ENCODE data around the gene TM4SF1. TPM values are rescaled to one million over a fixed set of nuclear protein-coding genes. Genes with fewer than 3 reads are reported as not detected.

Gene TM4SF1
- total RNA-seq, 1 donor from 2014 or later = 97.7 TPM

DNA sequence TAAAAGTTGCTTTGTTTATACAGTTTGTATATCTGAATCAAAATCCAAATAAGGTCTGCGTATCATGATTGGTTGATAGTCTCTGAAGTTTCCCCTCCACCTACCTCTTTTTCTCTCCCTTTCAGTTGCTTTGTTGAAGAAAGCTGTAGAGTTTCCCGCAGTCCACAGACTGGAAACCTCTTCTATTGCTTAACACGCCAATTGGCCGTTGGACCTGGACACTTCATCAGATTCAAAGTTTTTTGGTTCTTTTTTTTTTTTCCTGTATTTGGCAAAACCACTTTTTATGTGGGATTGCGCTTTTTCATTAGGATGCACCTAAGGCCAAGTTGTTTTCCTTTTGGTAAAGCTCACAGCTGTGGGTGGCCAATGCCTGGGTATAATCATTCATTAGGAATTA lies 14.5 kb upstream of the TM4SF1 start:
- Histone ChIP-seq H3K9me3 (no peaks in the 10 kb centered on the region), H3K27ac (no peak overlapping the region), H3K4me1 (peaks cover 8% of the 10 kb centered on the region), H3K36me3 (no peaks in the 10 kb centered on the region), H3K4me3 (no peak overlapping the region), H3K27me3 (no peaks in the 10 kb centered on the region)
- no peak for DNase-seq (ENCODE audit: extremely low spot score in 2 of 2)
- TF ChIP-seq POLR2AphosphoS5 (IDR thresholded peaks at IDR 0.05; ENCODE audit: insufficient read depth in 1 of 2, low read depth in 1 of 2) (no peak), POLR2A (IDR thresholded peaks at IDR 0.05) (no peak)
- TF ChIP-seq, protein P1, sequence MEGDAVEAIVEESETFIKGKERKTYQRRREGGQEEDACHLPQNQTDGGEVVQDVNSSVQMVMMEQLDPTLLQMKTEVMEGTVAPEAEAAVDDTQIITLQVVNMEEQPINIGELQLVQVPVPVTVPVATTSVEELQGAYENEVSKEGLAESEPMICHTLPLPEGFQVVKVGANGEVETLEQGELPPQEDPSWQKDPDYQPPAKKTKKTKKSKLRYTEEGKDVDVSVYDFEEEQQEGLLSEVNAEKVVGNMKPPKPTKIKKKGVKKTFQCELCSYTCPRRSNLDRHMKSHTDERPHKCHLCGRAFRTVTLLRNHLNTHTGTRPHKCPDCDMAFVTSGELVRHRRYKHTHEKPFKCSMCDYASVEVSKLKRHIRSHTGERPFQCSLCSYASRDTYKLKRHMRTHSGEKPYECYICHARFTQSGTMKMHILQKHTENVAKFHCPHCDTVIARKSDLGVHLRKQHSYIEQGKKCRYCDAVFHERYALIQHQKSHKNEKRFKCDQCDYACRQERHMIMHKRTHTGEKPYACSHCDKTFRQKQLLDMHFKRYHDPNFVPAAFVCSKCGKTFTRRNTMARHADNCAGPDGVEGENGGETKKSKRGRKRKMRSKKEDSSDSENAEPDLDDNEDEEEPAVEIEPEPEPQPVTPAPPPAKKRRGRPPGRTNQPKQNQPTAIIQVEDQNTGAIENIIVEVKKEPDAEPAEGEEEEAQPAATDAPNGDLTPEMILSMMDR (IDR thresholded peaks at IDR 0.05) = no peak
- intact Hi-C loops (cut with DNase I) = loop anchor here (10.0 kb wide), 1 partner anchor 83 kb away; the partner anchor contains the start of gene TM4SF4

DNA sequence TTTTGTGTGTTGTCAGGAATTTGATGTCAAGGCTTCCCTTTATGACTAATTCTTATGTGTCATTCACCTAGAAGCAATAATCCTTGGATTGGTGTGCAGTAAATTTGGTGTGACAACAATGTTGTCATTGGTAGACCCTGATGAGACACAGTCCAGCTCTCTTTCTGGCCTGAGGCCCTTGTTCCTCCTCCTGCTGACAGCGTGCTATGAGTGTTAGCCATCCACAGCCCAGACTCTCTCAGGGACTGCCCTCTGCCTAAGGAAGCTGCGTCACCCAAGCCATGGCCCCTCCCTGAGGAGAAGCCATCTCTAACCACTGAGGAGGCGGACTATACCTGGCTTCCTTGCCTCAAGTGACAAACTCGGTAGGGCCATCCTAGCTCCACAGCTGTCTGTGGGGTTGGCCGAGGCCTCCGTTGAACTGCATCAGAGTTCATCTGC lies 13.3 kb upstream of the TM4SF1 start:
- Histone ChIP-seq H3K27me3 (no peaks in the 10 kb centered on the region), H3K9me3 (no peaks in the 10 kb centered on the region), H3K4me1 (peaks cover 19% of the 10 kb centered on the region), H3K4me3 (no peak overlapping the region), H3K27ac (no peak overlapping the region), H3K36me3 (no peaks in the 10 kb centered on the region)
- intact Hi-C loops (cut with DNase I) = loop anchor here (10.0 kb wide), 1 partner anchor 84 kb away; the partner anchor contains the start of gene TM4SF4
- no peak for DNase-seq (ENCODE audit: extremely low spot score in 2 of 2)
- TF ChIP-seq POLR2AphosphoS5 (IDR thresholded peaks at IDR 0.05; ENCODE audit: insufficient read depth in 1 of 2, low read depth in 1 of 2) (no peak), POLR2A (IDR thresholded peaks at IDR 0.05) (no peak)
- TF ChIP-seq, protein P1 (IDR thresholded peaks at IDR 0.05) = no peak

DNA sequence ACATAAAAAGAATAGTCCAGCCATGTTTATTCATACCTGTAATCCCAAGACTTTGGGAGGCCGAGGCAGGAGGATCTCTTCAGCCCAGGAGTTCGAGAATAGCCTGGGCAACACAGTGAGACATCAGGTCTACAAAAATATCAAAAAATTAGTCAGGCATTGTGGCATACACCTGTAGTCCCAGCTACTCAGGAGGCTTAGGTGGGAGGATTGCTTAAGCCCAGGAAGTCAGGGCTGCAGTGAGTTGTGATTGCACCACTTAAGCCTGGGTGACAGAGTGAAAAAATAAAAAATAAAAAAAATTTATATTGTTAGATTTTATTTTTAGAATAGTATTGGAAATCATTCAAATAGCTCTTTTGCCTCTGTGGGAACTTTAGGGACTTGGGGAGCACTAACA lies 12.8 kb upstream of the TM4SF1 start:
- Histone ChIP-seq H3K4me1 (peaks cover 22% of the 10 kb centered on the region), H3K4me3 (no peak overlapping the region), H3K27ac (no peak overlapping the region), H3K36me3 (no peaks in the 10 kb centered on the region), H3K27me3 (no peaks in the 10 kb centered on the region), H3K9me3 (no peaks in the 10 kb centered on the region)
- TF ChIP-seq, protein P1 (IDR thresholded peaks at IDR 0.05) = no peak
- TF ChIP-seq POLR2AphosphoS5 (IDR thresholded peaks at IDR 0.05; ENCODE audit: insufficient read depth in 1 of 2, low read depth in 1 of 2) = no peak
- no peak for TF ChIP-seq POLR2A (IDR thresholded peaks at IDR 0.05)
- intact Hi-C loops (cut with DNase I) = loop anchor here (10.0 kb wide), 1 partner anchor 85 kb away; the partner anchor contains the start of gene TM4SF4
- DNase-seq (ENCODE audit: extremely low spot score in 2 of 2) = no peak

DNA sequence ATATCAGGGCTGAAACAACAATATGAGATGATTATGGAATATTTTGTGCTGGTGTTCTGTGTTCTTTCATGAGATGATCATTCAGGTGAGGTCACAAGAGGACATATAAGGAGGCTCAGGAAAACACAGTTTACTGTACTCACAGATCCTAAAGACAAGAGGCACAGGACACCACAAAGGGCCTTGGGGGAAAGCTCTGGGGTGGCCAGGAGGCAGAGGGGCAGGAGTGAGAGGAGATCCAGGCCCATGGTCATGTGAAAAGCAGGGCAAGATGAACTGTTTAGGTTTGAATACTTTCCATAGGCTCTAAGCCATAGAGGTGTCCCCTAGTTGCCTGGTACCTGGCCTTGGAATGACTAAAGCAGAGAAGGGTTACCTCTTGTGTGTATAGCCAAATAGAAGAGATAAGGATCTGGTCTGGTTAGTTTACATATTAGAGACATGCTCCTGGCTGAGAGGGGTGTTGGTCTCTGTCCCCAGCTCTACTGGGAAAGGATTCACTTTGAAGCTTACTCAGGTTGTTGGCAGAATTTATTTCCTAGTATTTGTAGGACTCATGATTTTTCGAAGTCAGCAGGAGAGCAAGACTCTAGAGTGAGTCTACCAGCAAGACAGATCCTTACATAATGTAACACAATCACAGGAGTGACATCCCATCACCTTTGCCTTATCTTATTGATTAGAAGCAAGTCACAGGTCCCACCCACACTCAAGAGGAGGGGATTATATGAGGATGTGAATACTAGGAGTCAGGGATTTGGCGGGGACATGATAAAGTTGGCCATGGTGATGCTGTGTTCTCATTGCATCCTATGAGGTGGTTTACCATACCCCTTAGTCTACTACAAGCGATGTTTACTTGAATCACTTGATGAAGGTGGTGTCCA lies 11.3 kb upstream of the TM4SF1 start:
- H3K27me3 ChIP-seq = no peaks in the 10 kb centered on the region
- H3K27ac ChIP-seq = no peak overlapping the region
- H3K36me3 ChIP-seq = no peaks in the 10 kb centered on the region
- H3K4me1 ChIP-seq = peaks cover 29% of the 10 kb centered on the region
- H3K9me3 ChIP-seq = no peaks in the 10 kb centered on the region
- DNase-seq (ENCODE audit: extremely low spot score in 2 of 2) = no peak
- TF ChIP-seq POLR2A (IDR thresholded peaks at IDR 0.05) (no peak), POLR2AphosphoS5 (IDR thresholded peaks at IDR 0.05; ENCODE audit: insufficient read depth in 1 of 2, low read depth in 1 of 2) (no peak)
- TF ChIP-seq, protein P1 (IDR thresholded peaks at IDR 0.05) = no peak
- intact Hi-C loops (cut with DNase I) = no loop called here
- H3K4me3 ChIP-seq = no peak overlapping the region

DNA sequence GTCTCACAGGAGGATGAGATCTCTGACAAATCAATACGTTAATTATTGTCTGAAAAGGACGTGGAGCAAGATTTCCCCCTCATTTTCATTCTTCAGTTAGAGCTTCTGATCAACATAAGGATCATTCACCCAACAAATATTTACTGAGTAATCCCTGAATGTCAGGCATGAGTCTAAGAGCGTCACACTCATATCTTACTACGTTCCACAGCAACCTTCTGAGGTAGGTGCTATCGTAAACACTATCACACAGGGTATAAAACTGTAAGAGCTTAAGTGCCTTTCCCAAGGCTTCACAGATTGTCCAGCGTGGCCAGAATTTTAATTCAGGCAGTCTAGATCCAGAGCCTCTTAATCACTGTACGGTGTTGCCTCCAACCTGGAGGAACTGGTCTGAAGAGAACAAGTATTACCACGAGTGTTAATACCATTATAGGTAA lies 10.6 kb upstream of the TM4SF1 start:
- no peaks in the 10 kb centered on the region for H3K9me3 ChIP-seq
- H3K4me3 ChIP-seq = no peak overlapping the region
- no peaks in the 10 kb centered on the region for H3K27me3 ChIP-seq
- intact Hi-C loops (cut with DNase I) = no loop called here
- no peaks in the 10 kb centered on the region for H3K36me3 ChIP-seq
- H3K27ac ChIP-seq = no peak overlapping the region
- DNase-seq (ENCODE audit: extremely low spot score in 2 of 2) = no peak
- TF ChIP-seq POLR2AphosphoS5 (IDR thresholded peaks at IDR 0.05; ENCODE audit: insufficient read depth in 1 of 2, low read depth in 1 of 2) (no peak), POLR2A (IDR thresholded peaks at IDR 0.05) (no peak)
- TF ChIP-seq, protein P1 (IDR thresholded peaks at IDR 0.05) = no peak
- H3K4me1 ChIP-seq = peaks cover 29% of the 10 kb centered on the region

All from vagina (tissue), 2 donors.